ENCODE measurements around the gene LRRC4C. TPM values are rescaled to one million over a fixed set of nuclear protein-coding genes. Genes with fewer than 3 reads are reported as not detected.

The LRRC4C gene
- total RNA-seq, 1 experiment from 2014 or later: 0.15 TPM

DNA sequence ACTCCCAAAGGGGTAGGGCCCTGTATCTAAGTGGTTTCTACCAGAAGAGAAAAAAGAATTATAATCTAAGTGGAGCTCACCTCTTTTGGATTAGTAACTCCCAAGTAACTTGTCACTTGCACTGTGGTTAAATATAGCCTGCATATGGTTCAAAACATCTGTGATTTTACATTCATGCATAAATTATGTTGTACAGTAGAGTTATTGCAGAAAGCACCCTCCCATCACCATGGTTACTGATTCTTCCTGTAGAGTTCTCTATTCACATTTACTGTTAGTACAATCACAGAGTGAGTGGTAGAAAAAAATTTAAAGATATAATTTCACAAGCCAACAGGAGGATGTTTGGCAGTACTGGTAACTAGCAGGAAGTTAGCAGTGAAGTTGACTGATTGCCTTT, 80.4 kb downstream of the LRRC4C start:
- ATAC-seq (no peak), DNase-seq (ENCODE audit: low read depth, low spot score) (no peak)
- no TSS peak for BruUV-seq (replicated peaks)
- Histone ChIP-seq H3K9me3 (ENCODE audit: control insufficient read depth, insufficient read depth, low read depth, low read length) (no peaks in the 10 kb centered on the region), H3K36me3 (ENCODE audit: control insufficient read depth, insufficient read depth, low read length) (no peaks in the 10 kb centered on the region), H3K4me1 (ENCODE audit: control insufficient read depth, insufficient read depth, low read length) (no peaks in the 10 kb centered on the region), H3K27ac (ENCODE audit: low read length) (no peak overlapping the region), H3K4me3 (ENCODE audit: low read depth in 2 of 2, low read length in 2 of 2) (no peak overlapping the region), H3K27me3 (ENCODE audit: control insufficient read depth, insufficient read depth, low read length) (no peaks in the 10 kb centered on the region)
- POLR2A ChIA-PET: no interaction called here
- intact Hi-C loops (cut with micrococcal nuclease; ENCODE audit: unreplicated experiment): no loop called here
- CTCF ChIA-PET: no interaction called here
- TF ChIP-seq SIN3A (IDR thresholded peaks at IDR 0.05; ENCODE audit: borderline replicate concordance, insufficient read depth, low read depth, low read length) (no peak), POLR2AphosphoS5 (IDR thresholded peaks at IDR 0.05; ENCODE audit: low read depth, low read length) (no peak), TCF7L2 (IDR thresholded peaks at IDR 0.05; ENCODE audit: low read depth, low read length) (no peak)
- TF ChIP-seq, protein P1, sequence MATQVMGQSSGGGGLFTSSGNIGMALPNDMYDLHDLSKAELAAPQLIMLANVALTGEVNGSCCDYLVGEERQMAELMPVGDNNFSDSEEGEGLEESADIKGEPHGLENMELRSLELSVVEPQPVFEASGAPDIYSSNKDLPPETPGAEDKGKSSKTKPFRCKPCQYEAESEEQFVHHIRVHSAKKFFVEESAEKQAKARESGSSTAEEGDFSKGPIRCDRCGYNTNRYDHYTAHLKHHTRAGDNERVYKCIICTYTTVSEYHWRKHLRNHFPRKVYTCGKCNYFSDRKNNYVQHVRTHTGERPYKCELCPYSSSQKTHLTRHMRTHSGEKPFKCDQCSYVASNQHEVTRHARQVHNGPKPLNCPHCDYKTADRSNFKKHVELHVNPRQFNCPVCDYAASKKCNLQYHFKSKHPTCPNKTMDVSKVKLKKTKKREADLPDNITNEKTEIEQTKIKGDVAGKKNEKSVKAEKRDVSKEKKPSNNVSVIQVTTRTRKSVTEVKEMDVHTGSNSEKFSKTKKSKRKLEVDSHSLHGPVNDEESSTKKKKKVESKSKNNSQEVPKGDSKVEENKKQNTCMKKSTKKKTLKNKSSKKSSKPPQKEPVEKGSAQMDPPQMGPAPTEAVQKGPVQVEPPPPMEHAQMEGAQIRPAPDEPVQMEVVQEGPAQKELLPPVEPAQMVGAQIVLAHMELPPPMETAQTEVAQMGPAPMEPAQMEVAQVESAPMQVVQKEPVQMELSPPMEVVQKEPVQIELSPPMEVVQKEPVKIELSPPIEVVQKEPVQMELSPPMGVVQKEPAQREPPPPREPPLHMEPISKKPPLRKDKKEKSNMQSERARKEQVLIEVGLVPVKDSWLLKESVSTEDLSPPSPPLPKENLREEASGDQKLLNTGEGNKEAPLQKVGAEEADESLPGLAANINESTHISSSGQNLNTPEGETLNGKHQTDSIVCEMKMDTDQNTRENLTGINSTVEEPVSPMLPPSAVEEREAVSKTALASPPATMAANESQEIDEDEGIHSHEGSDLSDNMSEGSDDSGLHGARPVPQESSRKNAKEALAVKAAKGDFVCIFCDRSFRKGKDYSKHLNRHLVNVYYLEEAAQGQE (IDR thresholded peaks at IDR 0.05; ENCODE audit: insufficient read depth in 1 of 2, low read depth in 2 of 2, low read length in 1 of 2): no peak
- TF ChIP-seq, protein P2, sequence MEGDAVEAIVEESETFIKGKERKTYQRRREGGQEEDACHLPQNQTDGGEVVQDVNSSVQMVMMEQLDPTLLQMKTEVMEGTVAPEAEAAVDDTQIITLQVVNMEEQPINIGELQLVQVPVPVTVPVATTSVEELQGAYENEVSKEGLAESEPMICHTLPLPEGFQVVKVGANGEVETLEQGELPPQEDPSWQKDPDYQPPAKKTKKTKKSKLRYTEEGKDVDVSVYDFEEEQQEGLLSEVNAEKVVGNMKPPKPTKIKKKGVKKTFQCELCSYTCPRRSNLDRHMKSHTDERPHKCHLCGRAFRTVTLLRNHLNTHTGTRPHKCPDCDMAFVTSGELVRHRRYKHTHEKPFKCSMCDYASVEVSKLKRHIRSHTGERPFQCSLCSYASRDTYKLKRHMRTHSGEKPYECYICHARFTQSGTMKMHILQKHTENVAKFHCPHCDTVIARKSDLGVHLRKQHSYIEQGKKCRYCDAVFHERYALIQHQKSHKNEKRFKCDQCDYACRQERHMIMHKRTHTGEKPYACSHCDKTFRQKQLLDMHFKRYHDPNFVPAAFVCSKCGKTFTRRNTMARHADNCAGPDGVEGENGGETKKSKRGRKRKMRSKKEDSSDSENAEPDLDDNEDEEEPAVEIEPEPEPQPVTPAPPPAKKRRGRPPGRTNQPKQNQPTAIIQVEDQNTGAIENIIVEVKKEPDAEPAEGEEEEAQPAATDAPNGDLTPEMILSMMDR (IDR thresholded peaks at IDR 0.05): no peak
- in situ Hi-C loops (cut with HindIII; ENCODE audit: low pct_unique_long_range_greater_than_20kb, low sequenced_read_pairs): no loop called here

- Histone ChIP-seq H3K9me3 (ENCODE audit: control insufficient read depth, insufficient read depth, low read depth, low read length) (no peaks in the 10 kb centered on the region), H3K4me1 (ENCODE audit: control insufficient read depth, insufficient read depth, low read length) (no peaks in the 10 kb centered on the region), H3K4me3 (ENCODE audit: low read depth in 2 of 2, low read length in 2 of 2) (no peak overlapping the region), H3K27ac (ENCODE audit: low read length) (no peak overlapping the region), H3K36me3 (ENCODE audit: control insufficient read depth, insufficient read depth, low read length) (no peaks in the 10 kb centered on the region), H3K27me3 (ENCODE audit: control insufficient read depth, insufficient read depth, low read length) (no peaks in the 10 kb centered on the region)
- TF ChIP-seq TCF7L2 (IDR thresholded peaks at IDR 0.05; ENCODE audit: low read depth, low read length) (no peak), SIN3A (IDR thresholded peaks at IDR 0.05; ENCODE audit: borderline replicate concordance, insufficient read depth, low read depth, low read length) (no peak), POLR2AphosphoS5 (IDR thresholded peaks at IDR 0.05; ENCODE audit: low read depth, low read length) (no peak)
- TF ChIP-seq, protein P1 (IDR thresholded peaks at IDR 0.05; ENCODE audit: insufficient read depth in 1 of 2, low read depth in 2 of 2, low read length in 1 of 2): no peak
- TF ChIP-seq, protein P2 (IDR thresholded peaks at IDR 0.05): no peak
- POLR2A ChIA-PET: no interaction called here
- no peak for ATAC-seq
- CTCF ChIA-PET: no interaction called here
- intact Hi-C loops (cut with micrococcal nuclease; ENCODE audit: unreplicated experiment): no loop called here
- in situ Hi-C loops (cut with HindIII; ENCODE audit: low pct_unique_long_range_greater_than_20kb, low sequenced_read_pairs): no loop called here
- no TSS peak for BruUV-seq (replicated peaks)
- no peak for DNase-seq (ENCODE audit: low read depth, low spot score)
Measured at GRCh38 chr11:41377709-41378394, 81.6 kb downstream of the LRRC4C start.

All from Panc1 (cell line).